ENCODE measurements around the gene FAM3C. TPM values are rescaled to one million over a fixed set of nuclear protein-coding genes. Genes with fewer than 3 reads are reported as not detected.
A peak's percentile ranks its signal among the peaks of the same experiment; 100 is the strongest.

FAM3C gene
- total and polyA plus RNA-seq, 2 of the 4 experiments (the other 2 are of a cell fraction) = 11.5 to 45.8 TPM

DNA sequence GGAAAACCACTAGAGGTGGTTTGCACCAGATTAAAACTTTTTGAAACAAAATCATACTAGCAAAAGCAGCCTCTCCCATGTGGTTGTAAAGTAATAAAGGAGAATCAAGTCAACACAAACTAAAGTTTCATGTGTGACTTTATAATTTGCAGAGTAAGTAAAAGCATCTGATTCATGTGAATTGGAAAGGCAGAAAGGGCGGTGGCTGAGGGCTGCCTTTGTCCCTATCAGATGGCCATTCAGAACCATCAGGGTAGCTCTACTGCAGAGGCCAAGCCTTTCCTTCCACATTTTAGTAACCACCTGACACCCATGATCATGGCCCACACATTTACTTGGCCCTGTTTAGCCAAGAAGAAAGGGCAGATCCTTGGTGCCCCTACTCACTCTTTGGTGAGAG, 51.6 kb downstream of the FAM3C start:
- BruUV-seq (replicated peaks) = no TSS peak
- CTCF ChIA-PET = no interaction called here

More for the DNA sequence above, 51.6 kb downstream of the FAM3C start:
- no peak overlapping the region for H3K18ac ChIP-seq (ENCODE audit: low read depth, low read length)
- H2AFZ ChIP-seq (replicated peaks; ENCODE audit: low read length, poor library complexity) = no peak overlapping the region
- H2BK5ac ChIP-seq (ENCODE audit: low read depth, low read length, poor library complexity, severe bottlenecking) = no peak overlapping the region
- POLR2A ChIA-PET (ENCODE audit: unreplicated experiment) = no interaction called here
- H3K36me3 ChIP-seq (ENCODE audit: control insufficient read depth, insufficient read depth, low read length) = peaks cover 8% of the 10 kb centered on the region
- H2AK9ac ChIP-seq (replicated peaks; ENCODE audit: low read depth, low read length, poor library complexity) = no peak overlapping the region
- H2AK5ac ChIP-seq (ENCODE audit: low read depth, low read length) = peak overlapping the region; percentile 33; the same call in 1 of the 2 replicates
- dilution Hi-C loops (cut with HindIII; ENCODE audit: low sequenced_read_pairs, unreplicated experiment) (no loop called here), intact Hi-C loops (cut with micrococcal nuclease) (no loop called here), in situ Hi-C loops (cut with MboI; ENCODE audit: low sequenced_read_pairs) (loop anchor here (25.0 kb wide), 2 partner anchors 207 to 357 kb away; partner anchors contain the start of gene CPED1)
- peaks cover 8% of the 10 kb centered on the region for H3K4me1 ChIP-seq (ENCODE audit: control insufficient read depth, insufficient read depth, low read length)
- WGBS, 2 experiments (ENCODE audit: extremely low coverage in 2 of 2, insufficient read length in 1 of 2) = no CpG with 5 or more reads among the region's 1 CpG
- H4K5ac ChIP-seq (ENCODE audit: low read depth, low read length) = no peak overlapping the region
- no peak overlapping the region for H3K27ac ChIP-seq (ENCODE audit: insufficient read depth, low read length)
- H3K4me3 ChIP-seq (ENCODE audit: insufficient read depth, low read depth, low read length) = no peak overlapping the region
- peak overlapping the region in 1 of 2 experiments; percentile 15; a peak in 1 of 4 replicates for H4K8ac ChIP-seq (ENCODE audit: low read depth in 2 of 2, low read length in 2 of 2)
- H4K20me1 ChIP-seq (ENCODE audit: insufficient read depth, low read length) = no peaks in the 10 kb centered on the region
- peak overlapping the region; percentile 32; the same call in 1 of the 2 replicates for H2BK20ac ChIP-seq (ENCODE audit: low read depth, low read length)
- no peak overlapping the region for H2BK15ac ChIP-seq (ENCODE audit: low read depth, low read length)
- H3K79me1 ChIP-seq (ENCODE audit: low read depth in 1 of 2, low read length in 2 of 2) = no peaks in the 10 kb centered on the region
- no peak overlapping the region for H4K91ac ChIP-seq (ENCODE audit: insufficient read depth, low read depth, low read length)
- TF ChIP-seq, protein P1, sequence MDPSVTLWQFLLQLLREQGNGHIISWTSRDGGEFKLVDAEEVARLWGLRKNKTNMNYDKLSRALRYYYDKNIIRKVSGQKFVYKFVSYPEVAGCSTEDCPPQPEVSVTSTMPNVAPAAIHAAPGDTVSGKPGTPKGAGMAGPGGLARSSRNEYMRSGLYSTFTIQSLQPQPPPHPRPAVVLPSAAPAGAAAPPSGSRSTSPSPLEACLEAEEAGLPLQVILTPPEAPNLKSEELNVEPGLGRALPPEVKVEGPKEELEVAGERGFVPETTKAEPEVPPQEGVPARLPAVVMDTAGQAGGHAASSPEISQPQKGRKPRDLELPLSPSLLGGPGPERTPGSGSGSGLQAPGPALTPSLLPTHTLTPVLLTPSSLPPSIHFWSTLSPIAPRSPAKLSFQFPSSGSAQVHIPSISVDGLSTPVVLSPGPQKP (IDR thresholded peaks at IDR 0.05; ENCODE audit: borderline replicate concordance, low read depth, low read length) = no peak
- TF ChIP-seq, protein P2, sequence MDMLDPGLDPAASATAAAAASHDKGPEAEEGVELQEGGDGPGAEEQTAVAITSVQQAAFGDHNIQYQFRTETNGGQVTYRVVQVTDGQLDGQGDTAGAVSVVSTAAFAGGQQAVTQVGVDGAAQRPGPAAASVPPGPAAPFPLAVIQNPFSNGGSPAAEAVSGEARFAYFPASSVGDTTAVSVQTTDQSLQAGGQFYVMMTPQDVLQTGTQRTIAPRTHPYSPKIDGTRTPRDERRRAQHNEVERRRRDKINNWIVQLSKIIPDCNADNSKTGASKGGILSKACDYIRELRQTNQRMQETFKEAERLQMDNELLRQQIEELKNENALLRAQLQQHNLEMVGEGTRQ (IDR thresholded peaks at IDR 0.05; ENCODE audit: low read depth, low read length) = no peak
- no peak for TF ChIP-seq SMC3 (IDR thresholded peaks at IDR 0.05; ENCODE audit: low read depth, low read length)
- no peak for TF ChIP-seq RCOR1 (IDR thresholded peaks at IDR 0.05; ENCODE audit: insufficient replicate concordance, low read length)
- TF ChIP-seq, protein P3, sequence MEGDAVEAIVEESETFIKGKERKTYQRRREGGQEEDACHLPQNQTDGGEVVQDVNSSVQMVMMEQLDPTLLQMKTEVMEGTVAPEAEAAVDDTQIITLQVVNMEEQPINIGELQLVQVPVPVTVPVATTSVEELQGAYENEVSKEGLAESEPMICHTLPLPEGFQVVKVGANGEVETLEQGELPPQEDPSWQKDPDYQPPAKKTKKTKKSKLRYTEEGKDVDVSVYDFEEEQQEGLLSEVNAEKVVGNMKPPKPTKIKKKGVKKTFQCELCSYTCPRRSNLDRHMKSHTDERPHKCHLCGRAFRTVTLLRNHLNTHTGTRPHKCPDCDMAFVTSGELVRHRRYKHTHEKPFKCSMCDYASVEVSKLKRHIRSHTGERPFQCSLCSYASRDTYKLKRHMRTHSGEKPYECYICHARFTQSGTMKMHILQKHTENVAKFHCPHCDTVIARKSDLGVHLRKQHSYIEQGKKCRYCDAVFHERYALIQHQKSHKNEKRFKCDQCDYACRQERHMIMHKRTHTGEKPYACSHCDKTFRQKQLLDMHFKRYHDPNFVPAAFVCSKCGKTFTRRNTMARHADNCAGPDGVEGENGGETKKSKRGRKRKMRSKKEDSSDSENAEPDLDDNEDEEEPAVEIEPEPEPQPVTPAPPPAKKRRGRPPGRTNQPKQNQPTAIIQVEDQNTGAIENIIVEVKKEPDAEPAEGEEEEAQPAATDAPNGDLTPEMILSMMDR (conservative IDR thresholded peaks at IDR 0.05; ENCODE audit: low read depth, low read length) = no peak
- TF ChIP-seq MAZ (IDR thresholded peaks at IDR 0.05; ENCODE audit: borderline replicate concordance, low read depth, low read length) = no peak
- no peak for TF ChIP-seq FOS (IDR thresholded peaks at IDR 0.05; ENCODE audit: low read depth, low read length)
- no peak for TF ChIP-seq CEBPB (IDR thresholded peaks at IDR 0.05; ENCODE audit: low read depth, low read length)
- TF ChIP-seq POLR2A (IDR thresholded peaks at IDR 0.05; ENCODE audit: low read depth, low read length) = no peak
- no peak for TF ChIP-seq RAD21 (IDR thresholded peaks at IDR 0.05; ENCODE audit: low read length)
- no peak for TF ChIP-seq CHD1 (IDR thresholded peaks at IDR 0.05; ENCODE audit: low read depth, low read length)
- no peak for TF ChIP-seq MAFK (IDR thresholded peaks at IDR 0.05; ENCODE audit: low read depth, low read length)
- no peak for TF ChIP-seq RFX5 (IDR thresholded peaks at IDR 0.05; ENCODE audit: low read depth, low read length)
- TF ChIP-seq BHLHE40 (IDR thresholded peaks at IDR 0.05; ENCODE audit: low read depth, low read length) = no peak
- TF ChIP-seq NFE2L2 (IDR thresholded peaks at IDR 0.05; ENCODE audit: low read depth, low read length) = no peak
- TF ChIP-seq MXI1 (IDR thresholded peaks at IDR 0.05; ENCODE audit: borderline replicate concordance, low read depth, low read length) = no peak
- H3K23ac ChIP-seq (ENCODE audit: low read depth, low read length) = no peak overlapping the region; the same call in 1 of the 2 replicates
- H3K4ac ChIP-seq (ENCODE audit: low read depth, low read length) = no peak overlapping the region
- no peaks in the 10 kb centered on the region for H3K27me3 ChIP-seq (ENCODE audit: control insufficient read depth, insufficient read depth, low read length)
- H3K9ac ChIP-seq (ENCODE audit: low read depth, low read length) = no peak overlapping the region
- peaks cover 14% of the 10 kb centered on the region for H3K9me1 ChIP-seq (ENCODE audit: insufficient read depth, low read length)
- DNase-seq = no peak
- 0 out of 2 replicates have a peak overlapping the region, but pooled peaks have one; percentile 35 for H3K14ac ChIP-seq (replicated peaks; ENCODE audit: low read depth, low read length)
- no peak overlapping the region for H3K56ac ChIP-seq (ENCODE audit: extremely low read depth, insufficient read depth, low read length)
- no peak overlapping the region for H2BK120ac ChIP-seq (ENCODE audit: low read depth, low read length)
- H3K4me2 ChIP-seq (ENCODE audit: low read depth, low read length) = no peak overlapping the region
- H3K9me3 ChIP-seq (ENCODE audit: control insufficient read depth, insufficient read depth, low read length) = no peaks in the 10 kb centered on the region
- ATAC-seq (ENCODE audit: low read depth) = no peak

Measured in IMR-90 (cell line).